Measurements from ENCODE around the gene STARD3NL. TPM values are rescaled to one million over a fixed set of nuclear protein-coding genes. Genes with fewer than 3 reads are reported as not detected.
"Not testable (repeated sequence)": the region's sequence is repeated elsewhere in the genome, so short reads cannot be mapped to it uniquely, and the experiment has no call there.

The STARD3NL gene
- total and polyA plus RNA-seq, 2 of the 4 experiments (the other 2 are of a cell fraction): 51.6 to 69.7 TPM

GRCh38 chr7:38248069-38248567, 70.1 kb downstream of the STARD3NL start:
- Histone ChIP-seq H3K4me3 (ENCODE audit: insufficient read depth, low read depth, low read length) (no peak overlapping the region), H3K14ac (replicated peaks; ENCODE audit: low read depth, low read length) (no peak overlapping the region), H3K4ac (ENCODE audit: low read depth, low read length) (no peak overlapping the region), H2AFZ (replicated peaks; ENCODE audit: low read length, poor library complexity) (no peak overlapping the region), H2BK20ac (ENCODE audit: low read depth, low read length) (no peak overlapping the region), H4K8ac (ENCODE audit: low read depth in 2 of 2, low read length in 2 of 2) (no peak overlapping the region), H3K4me2 (ENCODE audit: low read depth, low read length) (no peak overlapping the region), H3K18ac (ENCODE audit: low read depth, low read length) (no peak overlapping the region), H3K9ac (ENCODE audit: low read depth, low read length) (no peak overlapping the region), H4K5ac (ENCODE audit: low read depth, low read length) (no peak overlapping the region), H4K20me1 (ENCODE audit: insufficient read depth, low read length) (no peaks in the 10 kb centered on the region), H3K9me3 (ENCODE audit: control insufficient read depth, insufficient read depth, low read length) (no peaks in the 10 kb centered on the region), H2AK5ac (ENCODE audit: low read depth, low read length) (no peak overlapping the region), H3K27ac (ENCODE audit: insufficient read depth, low read length) (no peak overlapping the region), H3K36me3 (ENCODE audit: control insufficient read depth, insufficient read depth, low read length) (no peaks in the 10 kb centered on the region), H2AK9ac (replicated peaks; ENCODE audit: low read depth, low read length, poor library complexity) (no peak overlapping the region), H3K56ac (ENCODE audit: extremely low read depth, insufficient read depth, low read length) (no peak overlapping the region), H3K27me3 (ENCODE audit: control insufficient read depth, insufficient read depth, low read length) (peaks cover 2% of the 10 kb centered on the region; the same call in 1 of the 2 replicates), H3K4me1 (ENCODE audit: control insufficient read depth, insufficient read depth, low read length) (no peaks in the 10 kb centered on the region), H2BK120ac (ENCODE audit: low read depth, low read length) (no peak overlapping the region), H3K79me1 (ENCODE audit: low read depth in 1 of 2, low read length in 2 of 2) (no peaks in the 10 kb centered on the region), H2BK15ac (ENCODE audit: low read depth, low read length) (no peak overlapping the region), H2BK5ac (ENCODE audit: low read depth, low read length, poor library complexity, severe bottlenecking) (no peak overlapping the region), H3K9me1 (ENCODE audit: insufficient read depth, low read length) (no peaks in the 10 kb centered on the region), H4K91ac (ENCODE audit: insufficient read depth, low read depth, low read length) (no peak overlapping the region), H3K23ac (ENCODE audit: low read depth, low read length) (no peak overlapping the region)
- DNase-seq (no peak), ATAC-seq (ENCODE audit: low read depth) (no peak)
- no CpG with 5 or more reads among the region's 5 CpGs for WGBS, 2 experiments (ENCODE audit: extremely low coverage in 2 of 2, insufficient read length in 1 of 2)
- in situ Hi-C loops (cut with MboI; ENCODE audit: low sequenced_read_pairs): no loop called here
- POLR2A ChIA-PET (ENCODE audit: unreplicated experiment): no interaction called here
- TF ChIP-seq ELK1 (IDR thresholded peaks at IDR 0.05; ENCODE audit: borderline replicate concordance, low read depth, low read length): no peak
- TF ChIP-seq CEBPB (IDR thresholded peaks at IDR 0.05; ENCODE audit: low read depth, low read length): no peak
- no peak for TF ChIP-seq MAFK (IDR thresholded peaks at IDR 0.05; ENCODE audit: low read depth, low read length)
- no peak for TF ChIP-seq SMC3 (IDR thresholded peaks at IDR 0.05; ENCODE audit: low read depth, low read length)
- no peak for TF ChIP-seq RAD21 (IDR thresholded peaks at IDR 0.05; ENCODE audit: low read length)
- TF ChIP-seq CHD1 (IDR thresholded peaks at IDR 0.05; ENCODE audit: low read depth, low read length): no peak
- no peak for TF ChIP-seq FOS (IDR thresholded peaks at IDR 0.05; ENCODE audit: low read depth, low read length)
- TF ChIP-seq RCOR1 (IDR thresholded peaks at IDR 0.05; ENCODE audit: insufficient replicate concordance, low read length): no peak
- intact Hi-C loops (cut with micrococcal nuclease): no loop called here
- dilution Hi-C loops (cut with HindIII; ENCODE audit: low sequenced_read_pairs, unreplicated experiment): no loop called here
- no TSS peak for BruUV-seq (replicated peaks)
- CTCF ChIA-PET: no interaction called here

- H4K91ac ChIP-seq (ENCODE audit: insufficient read depth, low read depth, low read length); H3K23ac ChIP-seq (ENCODE audit: low read depth, low read length); H3K9ac ChIP-seq (ENCODE audit: low read depth, low read length); dilution Hi-C loops (cut with HindIII; ENCODE audit: low sequenced_read_pairs, unreplicated experiment); H3K79me1 ChIP-seq (ENCODE audit: low read depth in 1 of 2, low read length in 2 of 2); H3K18ac ChIP-seq (ENCODE audit: low read depth, low read length); POLR2A ChIA-PET (ENCODE audit: unreplicated experiment); intact Hi-C loops (cut with micrococcal nuclease); CTCF ChIA-PET; H2AFZ ChIP-seq (replicated peaks; ENCODE audit: low read length, poor library complexity); BruUV-seq (replicated peaks); DNase-seq; H2BK20ac ChIP-seq (ENCODE audit: low read depth, low read length); H4K5ac ChIP-seq (ENCODE audit: low read depth, low read length); H3K36me3 ChIP-seq (ENCODE audit: control insufficient read depth, insufficient read depth, low read length); H3K56ac ChIP-seq (ENCODE audit: extremely low read depth, insufficient read depth, low read length); H4K20me1 ChIP-seq (ENCODE audit: insufficient read depth, low read length); H3K4me2 ChIP-seq (ENCODE audit: low read depth, low read length); H2AK9ac ChIP-seq (replicated peaks; ENCODE audit: low read depth, low read length, poor library complexity); H3K9me3 ChIP-seq (ENCODE audit: control insufficient read depth, insufficient read depth, low read length); H2BK15ac ChIP-seq (ENCODE audit: low read depth, low read length); H3K27me3 ChIP-seq (ENCODE audit: control insufficient read depth, insufficient read depth, low read length); H2BK5ac ChIP-seq (ENCODE audit: low read depth, low read length, poor library complexity, severe bottlenecking); H3K4ac ChIP-seq (ENCODE audit: low read depth, low read length); in situ Hi-C loops (cut with MboI; ENCODE audit: low sequenced_read_pairs); ATAC-seq (ENCODE audit: low read depth); H2BK120ac ChIP-seq (ENCODE audit: low read depth, low read length); H3K9me1 ChIP-seq (ENCODE audit: insufficient read depth, low read length); H3K14ac ChIP-seq (replicated peaks; ENCODE audit: low read depth, low read length); H4K8ac ChIP-seq (ENCODE audit: low read depth in 2 of 2, low read length in 2 of 2); H3K27ac ChIP-seq (ENCODE audit: insufficient read depth, low read length); H3K4me1 ChIP-seq (ENCODE audit: control insufficient read depth, insufficient read depth, low read length); H2AK5ac ChIP-seq (ENCODE audit: low read depth, low read length); H3K4me3 ChIP-seq (ENCODE audit: insufficient read depth, low read depth, low read length): not testable (repeated sequence)
- WGBS, 2 experiments (ENCODE audit: extremely low coverage in 2 of 2, insufficient read length in 1 of 2): no CpG with 5 or more reads among the region's 3 CpGs
Observed at GRCh38 chr7:38249849-38250248, 71.8 kb downstream of the STARD3NL start.

Measured in IMR-90 (cell line).